Vagina (tissue), 2 donors: ENCODE data around the gene NEU4. TPM values are rescaled to one million over a fixed set of nuclear protein-coding genes. Genes with fewer than 3 reads are reported as not detected.
A peak's percentile ranks its signal among the peaks of the same experiment; 100 is the strongest.
"Not testable (repeated sequence)": the region's sequence is repeated elsewhere in the genome, so short reads cannot be mapped to it uniquely, and the experiment has no call there.

Experiments used
- DNase-seq, 2 donors: peaks; one replicate each; pipeline ENCODE4 v3.0.0-alpha.2; 2017; ENCODE audit errors: extremely low spot score in 2 of 2
- H3K27ac ChIP-seq: fragments of 200-600 bp; sonication (generic); one replicate; pipeline ENCODE4 v1.5.1; 2019
- H3K27me3 ChIP-seq: fragments of 200-600 bp; sonication (generic); one replicate; pipeline ENCODE4 v1.5.1; 2019
- H3K36me3 ChIP-seq, 2 donors: fragments of 200-600 bp; sonication (generic); one replicate each; pipeline ENCODE4 v1.5.1; 2017 to 2019
- H3K4me1 ChIP-seq: fragments of 200-600 bp; sonication (generic); one replicate; pipeline ENCODE4 v1.5.1; 2019
- H3K4me3 ChIP-seq, 2 donors: fragments of 200-600 bp; sonication (generic); 1 replicate in 1 of 2; 2 replicates in 1 of 2; pipeline ENCODE4 v1.5.1; 2016 to 2019
- H3K9me3 ChIP-seq: fragments of 200-600 bp; sonication (generic); one replicate; pipeline ENCODE4 v1.5.1; 2019
- POLR2A ChIP-seq, 2 donors: fragments of 450-650 bp; IDR thresholded peaks; one replicate each; pipeline ENCODE4 v1.6.1; 2017; ENCODE audit warnings: antibody characterized with exemption in 2 of 2, mild to moderate bottlenecking in 2 of 2, moderate library complexity in 2 of 2
- POLR2AphosphoS5 ChIP-seq, 2 donors: sonication (generic); formaldehyde crosslinking; IDR thresholded peaks; one replicate each; pipeline ENCODE4 v1.9.0; 2017; ENCODE audit warnings: antibody characterized with exemption in 2 of 2, mild to moderate bottlenecking in 2 of 2, low read depth in 1 of 2; ENCODE audit not compliant: insufficient read depth in 1 of 2
- intact Hi-C: fragments of 100-400 bp; cut with DNase I; formaldehyde crosslinking; loops from one replicate; pipeline ENCODE4 v1.15.1; 2023
- total RNA-seq: library from RNA; depleted of rRNA; stranded (reverse); fragments of >200 nt; gene quantifications from one replicate; pipeline ENCODE4 v1.2.3, GENCODE V29; 2016
- TF ChIP-seq, protein P1 (sequence below), 3 experiments: fragments of 450-650 bp in 2 of 3; fragments of 200-600 bp in 1 of 3; sonication (generic) in 1 of 3; IDR thresholded peaks; one replicate each; pipeline ENCODE4 v1.5.1; 2017 to 2019; ENCODE audit warnings: antibody characterized with exemption in 3 of 3, mild to moderate bottlenecking in 2 of 3, moderate library complexity in 2 of 3

NEU4 gene
- total RNA-seq, 1 donor from 2014 or later, result not detected

DNA sequence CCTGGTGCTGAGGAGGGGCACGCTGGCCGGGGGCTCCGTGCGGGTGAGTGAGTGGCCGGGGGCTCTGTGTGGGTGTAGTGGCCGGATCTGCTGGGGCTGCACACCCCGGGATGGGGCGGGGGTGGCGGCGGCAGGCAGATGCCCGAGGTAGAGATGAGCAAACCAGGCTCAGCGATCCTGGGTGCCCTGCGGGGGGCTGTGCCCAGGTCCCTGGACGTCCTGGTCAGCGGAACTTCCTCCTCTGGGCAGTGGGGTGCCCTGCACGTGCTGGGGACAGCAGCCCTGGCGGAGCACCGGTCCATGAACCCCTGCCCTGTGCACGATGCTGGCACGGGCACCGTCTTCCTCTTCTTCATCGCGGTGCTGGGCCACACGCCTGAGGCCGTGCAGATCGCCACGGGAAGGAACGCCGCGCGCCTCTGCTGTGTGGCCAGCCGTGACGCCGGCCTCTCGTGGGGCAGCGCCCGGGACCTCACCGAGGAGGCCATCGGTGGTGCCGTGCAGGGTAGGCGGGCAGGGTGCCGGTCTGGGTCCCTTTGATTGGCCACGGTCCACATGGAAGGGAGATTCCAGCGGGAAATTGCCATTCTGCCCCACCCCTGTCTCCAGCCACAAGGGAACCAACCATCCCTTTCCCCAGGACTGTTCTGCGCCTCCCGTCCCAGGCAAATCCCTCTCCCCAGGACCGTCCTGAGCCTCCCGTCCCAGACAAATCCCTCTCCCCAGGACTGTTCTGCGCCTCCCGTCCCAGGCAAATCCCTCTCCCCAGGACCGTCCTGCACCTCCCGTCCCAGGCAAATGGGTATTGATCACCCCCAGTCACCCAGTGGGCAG is 5.9 kb downstream of the NEU4 start:
- DNase-seq, result peak in 1 of 2 donors; percentile 85

DNA sequence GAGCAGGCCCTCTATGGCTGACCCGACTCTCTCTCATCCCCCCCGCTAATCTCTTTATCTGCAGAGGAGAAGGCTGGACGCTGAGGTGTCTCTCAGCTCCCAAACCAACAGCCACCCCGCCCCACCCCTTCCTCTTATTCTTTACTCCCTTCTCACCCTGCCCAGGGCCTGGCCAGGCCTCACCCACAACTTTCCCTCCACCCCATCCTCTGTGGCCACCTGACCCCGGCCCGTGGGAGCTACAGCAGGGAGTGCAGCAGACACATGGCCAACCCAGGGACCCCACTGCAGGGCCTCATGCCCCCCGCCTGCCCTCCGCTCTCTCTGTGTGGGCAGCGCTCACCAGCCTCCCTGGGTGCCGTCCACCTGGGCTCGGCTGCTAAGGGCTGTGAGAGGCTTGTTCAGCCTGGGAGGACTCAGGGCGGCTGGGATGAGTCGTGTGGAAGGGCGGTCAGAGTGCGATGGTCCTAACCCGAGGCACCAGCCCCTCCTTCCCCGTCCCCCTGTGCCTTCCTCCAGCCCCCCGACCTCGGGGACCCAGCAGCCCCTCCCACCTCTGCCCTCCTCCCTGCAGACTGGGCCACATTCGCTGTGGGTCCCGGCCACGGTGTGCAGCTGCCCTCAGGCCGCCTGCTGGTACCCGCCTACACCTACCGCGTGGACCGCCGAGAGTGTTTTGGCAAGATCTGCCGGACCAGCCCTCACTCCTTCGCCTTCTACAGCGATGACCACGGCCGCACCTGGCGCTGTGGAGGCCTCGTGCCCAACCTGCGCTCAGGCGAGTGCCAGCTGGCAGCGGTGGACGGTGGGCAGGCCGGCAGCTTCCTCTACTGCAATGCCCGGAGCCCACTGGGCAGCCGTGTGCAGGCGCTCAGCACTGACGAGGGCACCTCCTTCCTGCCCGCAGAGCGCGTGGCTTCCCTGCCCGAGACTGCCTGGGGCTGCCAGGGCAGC is 6.8 kb downstream of the NEU4 start:
- Histone ChIP-seq H3K4me3 (no peak overlapping the region), H3K9me3 (no peaks in the 10 kb centered on the region), H3K27me3 (no peaks in the 10 kb centered on the region), H3K36me3 (no peaks in the 10 kb centered on the region), H3K4me1 (no peaks in the 10 kb centered on the region), H3K27ac (no peak overlapping the region)
- TF ChIP-seq POLR2AphosphoS5 (IDR thresholded peaks at IDR 0.05; ENCODE audit: insufficient read depth in 1 of 2, low read depth in 1 of 2) (no peak), POLR2A (IDR thresholded peaks at IDR 0.05) (no peak)
- TF ChIP-seq, protein P1, sequence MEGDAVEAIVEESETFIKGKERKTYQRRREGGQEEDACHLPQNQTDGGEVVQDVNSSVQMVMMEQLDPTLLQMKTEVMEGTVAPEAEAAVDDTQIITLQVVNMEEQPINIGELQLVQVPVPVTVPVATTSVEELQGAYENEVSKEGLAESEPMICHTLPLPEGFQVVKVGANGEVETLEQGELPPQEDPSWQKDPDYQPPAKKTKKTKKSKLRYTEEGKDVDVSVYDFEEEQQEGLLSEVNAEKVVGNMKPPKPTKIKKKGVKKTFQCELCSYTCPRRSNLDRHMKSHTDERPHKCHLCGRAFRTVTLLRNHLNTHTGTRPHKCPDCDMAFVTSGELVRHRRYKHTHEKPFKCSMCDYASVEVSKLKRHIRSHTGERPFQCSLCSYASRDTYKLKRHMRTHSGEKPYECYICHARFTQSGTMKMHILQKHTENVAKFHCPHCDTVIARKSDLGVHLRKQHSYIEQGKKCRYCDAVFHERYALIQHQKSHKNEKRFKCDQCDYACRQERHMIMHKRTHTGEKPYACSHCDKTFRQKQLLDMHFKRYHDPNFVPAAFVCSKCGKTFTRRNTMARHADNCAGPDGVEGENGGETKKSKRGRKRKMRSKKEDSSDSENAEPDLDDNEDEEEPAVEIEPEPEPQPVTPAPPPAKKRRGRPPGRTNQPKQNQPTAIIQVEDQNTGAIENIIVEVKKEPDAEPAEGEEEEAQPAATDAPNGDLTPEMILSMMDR (IDR thresholded peaks at IDR 0.05), result no peak
- DNase-seq, result peak; percentile 81 to 91
- intact Hi-C loops, result no loop called here

More for the DNA sequence above, 5.9 kb downstream of the NEU4 start:
- Histone ChIP-seq H3K27me3 (no peaks in the 10 kb centered on the region), H3K9me3 (no peaks in the 10 kb centered on the region), H3K27ac (no peak overlapping the region), H3K36me3 (no peaks in the 10 kb centered on the region), H3K4me3 (no peak overlapping the region), H3K4me1 (no peaks in the 10 kb centered on the region)
- intact Hi-C loops, result no loop called here
- TF ChIP-seq POLR2AphosphoS5 (IDR thresholded peaks at IDR 0.05; ENCODE audit: insufficient read depth in 1 of 2, low read depth in 1 of 2) (no peak), POLR2A (IDR thresholded peaks at IDR 0.05) (no peak)
- TF ChIP-seq, protein P1 (IDR thresholded peaks at IDR 0.05), result no peak

DNA sequence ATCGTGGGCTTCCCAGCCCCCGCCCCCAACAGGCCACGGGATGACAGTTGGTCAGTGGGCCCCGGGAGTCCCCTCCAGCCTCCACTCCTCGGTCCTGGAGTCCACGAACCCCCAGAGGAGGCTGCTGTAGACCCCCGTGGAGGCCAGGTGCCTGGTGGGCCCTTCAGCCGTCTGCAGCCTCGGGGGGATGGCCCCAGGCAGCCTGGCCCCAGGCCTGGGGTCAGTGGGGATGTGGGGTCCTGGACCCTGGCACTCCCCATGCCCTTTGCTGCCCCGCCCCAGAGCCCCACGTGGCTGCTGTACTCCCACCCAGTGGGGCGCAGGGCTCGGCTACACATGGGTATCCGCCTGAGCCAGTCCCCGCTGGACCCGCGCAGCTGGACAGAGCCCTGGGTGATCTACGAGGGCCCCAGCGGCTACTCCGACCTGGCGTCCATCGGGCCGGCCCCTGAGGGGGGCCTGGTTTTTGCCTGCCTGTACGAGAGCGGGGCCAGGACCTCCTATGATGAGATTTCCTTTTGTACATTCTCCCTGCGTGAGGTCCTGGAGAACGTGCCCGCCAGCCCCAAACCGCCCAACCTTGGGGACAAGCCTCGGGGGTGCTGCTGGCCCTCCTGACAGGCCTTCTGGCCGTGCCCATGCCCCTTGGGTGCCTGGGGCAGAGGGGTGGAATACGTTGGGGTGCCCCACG is 7.6 kb downstream of the NEU4 start:
- no peak overlapping the region for H3K4me3 ChIP-seq
- no peaks in the 10 kb centered on the region for H3K36me3 ChIP-seq
- H3K27me3 ChIP-seq, result no peaks in the 10 kb centered on the region
- peak in 1 of 2 donors; percentile 61 for DNase-seq
- TF ChIP-seq POLR2A (IDR thresholded peaks at IDR 0.05) (no peak), POLR2AphosphoS5 (IDR thresholded peaks at IDR 0.05; ENCODE audit: insufficient read depth in 1 of 2, low read depth in 1 of 2) (no peak)
- TF ChIP-seq, protein P1 (IDR thresholded peaks at IDR 0.05), result no peak
- H3K4me1 ChIP-seq, result no peaks in the 10 kb centered on the region
- H3K9me3 ChIP-seq, result no peaks in the 10 kb centered on the region
- no peak overlapping the region for H3K27ac ChIP-seq
- intact Hi-C loops, result no loop called here

DNA sequence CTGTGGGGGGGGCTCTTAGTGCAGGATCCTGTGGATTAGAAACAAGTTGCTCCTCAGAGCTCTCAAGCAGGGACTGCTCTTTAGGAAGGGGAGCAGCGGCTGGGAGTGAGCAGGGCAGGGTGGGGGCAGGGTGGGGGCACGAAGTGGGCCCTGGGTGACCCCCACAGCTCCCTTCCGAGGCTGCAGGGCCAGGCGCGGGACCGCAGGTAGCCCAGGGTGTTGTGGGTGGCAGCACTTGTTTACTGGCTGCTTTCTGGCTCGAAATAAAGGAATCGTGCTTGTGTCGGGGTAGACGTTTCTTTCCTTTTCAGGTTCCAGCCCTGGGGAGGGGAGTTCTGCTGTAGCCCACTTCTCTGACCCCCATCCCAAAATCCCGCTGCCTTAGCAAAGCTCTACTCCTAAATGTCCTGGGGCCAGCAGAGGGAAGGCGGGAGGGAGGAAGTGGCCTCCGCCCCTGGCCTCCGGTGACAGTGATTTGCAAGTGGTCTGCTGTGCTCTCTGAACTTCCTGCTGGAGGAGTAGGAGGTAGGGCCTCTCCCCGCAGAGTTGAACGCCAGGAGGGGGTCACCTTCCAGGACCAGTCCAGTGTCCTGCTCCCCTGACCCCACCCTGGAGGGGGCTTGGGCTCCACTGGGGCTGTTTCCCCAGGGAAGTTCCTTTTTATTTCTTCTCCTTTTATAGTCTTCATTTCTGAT is 8.3 kb downstream of the NEU4 start:
- no peak overlapping the region for H3K27ac ChIP-seq
- intact Hi-C loops, result no loop called here
- no peaks in the 10 kb centered on the region for H3K36me3 ChIP-seq
- no peaks in the 10 kb centered on the region for H3K9me3 ChIP-seq
- H3K27me3 ChIP-seq, result no peaks in the 10 kb centered on the region
- no peaks in the 10 kb centered on the region for H3K4me1 ChIP-seq
- no peak for DNase-seq
- TF ChIP-seq, protein P1 (IDR thresholded peaks at IDR 0.05), result no peak
- TF ChIP-seq POLR2AphosphoS5 (IDR thresholded peaks at IDR 0.05; ENCODE audit: insufficient read depth in 1 of 2, low read depth in 1 of 2) (no peak), POLR2A (IDR thresholded peaks at IDR 0.05) (no peak)
- no peak overlapping the region for H3K4me3 ChIP-seq

DNA sequence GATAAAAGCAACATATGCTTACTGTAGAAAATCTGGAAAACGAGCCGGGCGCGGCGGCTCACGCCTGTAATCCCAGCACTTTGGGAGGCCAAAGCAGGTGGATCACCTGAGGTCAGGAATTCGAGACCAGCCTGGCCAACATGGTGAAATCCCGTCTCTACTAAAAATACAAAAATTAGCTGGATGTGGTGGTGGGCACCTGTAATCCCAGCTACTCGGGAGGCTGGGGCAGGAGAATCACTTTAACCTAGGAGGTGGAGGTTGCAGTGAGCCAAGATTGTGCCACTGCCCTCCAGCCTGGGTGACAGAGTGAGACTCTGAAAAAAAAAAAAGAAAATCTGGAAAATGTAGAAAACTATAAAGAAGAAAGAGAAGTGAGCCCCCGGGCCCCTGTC is 8.8 kb downstream of the NEU4 start:
- DNase-seq, H3K9me3 ChIP-seq, H3K27me3 ChIP-seq, H3K4me3 ChIP-seq, H3K27ac ChIP-seq, intact Hi-C loops, H3K36me3 ChIP-seq, H3K4me1 ChIP-seq: not testable (repeated sequence)
